ENCODE data around the gene C8G.

The C8G gene

GRCh38 chr9:136920734-136921231, 24.3 kb upstream of the C8G start:
- no peak for DNase-seq (ENCODE audit: low read depth)

- DNase-seq (ENCODE audit: low read depth): no peak
Measured at GRCh38 chr9:136921307-136921706, 23.7 kb upstream of the C8G start.

- DNase-seq (ENCODE audit: low read depth): no peak
Measured at GRCh38 chr9:136921718-136922117, 23.3 kb upstream of the C8G start.

GRCh38 chr9:136922540-136922939, 22.5 kb upstream of the C8G start:
- DNase-seq (ENCODE audit: low read depth): no peak

- no peak for DNase-seq (ENCODE audit: low read depth)
Measured at GRCh38 chr9:136923881-136924280, 21.2 kb upstream of the C8G start.

GRCh38 chr9:136925414-136926153, 19.5 kb upstream of the C8G start:
- no peak for DNase-seq (ENCODE audit: low read depth)

GRCh38 chr9:136926154-136926704, 18.8 kb upstream of the C8G start:
- DNase-seq (ENCODE audit: low read depth): no peak

GRCh38 chr9:136926749-136927148, 18.3 kb upstream of the C8G start:
- no peak for DNase-seq (ENCODE audit: low read depth)

GRCh38 chr9:136927343-136928271, 17.4 kb upstream of the C8G start:
- no peak for DNase-seq (ENCODE audit: low read depth)

- no peak for DNase-seq (ENCODE audit: low read depth)
Measured at GRCh38 chr9:136928591-136928990, 16.5 kb upstream of the C8G start.

GRCh38 chr9:136930014-136930413, 15.0 kb upstream of the C8G start:
- no peak for DNase-seq (ENCODE audit: low read depth)

GRCh38 chr9:136931611-136932130, 13.4 kb upstream of the C8G start:
- no peak for DNase-seq (ENCODE audit: low read depth)

GRCh38 chr9:136934277-136934676, 10.8 kb upstream of the C8G start:
- no peak for DNase-seq (ENCODE audit: low read depth)

GRCh38 chr9:136935651-136936050, 9.4 kb upstream of the C8G start:
- no peak for DNase-seq (ENCODE audit: low read depth)

- no peak for DNase-seq (ENCODE audit: low read depth)
Measured at GRCh38 chr9:136936645-136937170, 8.3 kb upstream of the C8G start.

GRCh38 chr9:136937186-136938001, 7.6 kb upstream of the C8G start:
- DNase-seq (ENCODE audit: low read depth): no peak

GRCh38 chr9:136939431-136939995, 5.5 kb upstream of the C8G start:
- no peak for DNase-seq (ENCODE audit: low read depth)

- no peak for DNase-seq (ENCODE audit: low read depth)
Measured at GRCh38 chr9:136939996-136940525, 5.0 kb upstream of the C8G start.

- no peak for DNase-seq (ENCODE audit: low read depth)
Measured at GRCh38 chr9:136940526-136941230, 4.4 kb upstream of the C8G start.
